Measurements from ENCODE around the gene IL18. TPM values are rescaled to one million over a fixed set of nuclear protein-coding genes. Genes with fewer than 3 reads are reported as not detected.

IL18 gene
- total and polyA plus RNA-seq, 2 of the 8 experiments (the other 6 are each of a cell fraction or from before 2014, with no cell fraction given): 0.29 to 0.84 TPM

- no peaks in the 10 kb centered on the region for H3K27me3 ChIP-seq (replicated peaks in 1 of 4; ENCODE audit: control insufficient read depth in 3 of 4, extremely low read depth in 1 of 4, insufficient read depth in 3 of 4, low read length in 3 of 4)
- H2BK15ac ChIP-seq (ENCODE audit: low read length): no peak overlapping the region
- no peaks in the 10 kb centered on the region for H3K79me2 ChIP-seq (ENCODE audit: control insufficient read depth in 1 of 2, insufficient read depth in 2 of 2, low read length in 2 of 2)
- no peak overlapping the region for H3K4me3 ChIP-seq (ENCODE audit: extremely low read depth in 1 of 4, insufficient read depth in 2 of 4, low read depth in 3 of 4, low read length in 4 of 4)
- ChIA-PET POLR2A (ENCODE audit: partially characterized antibody) (no interaction called here), CTCF (ENCODE audit: partially characterized antibody) (interaction anchor here (1.4 to 12.8 kb wide), 2 partner anchors 14 to 73 kb away, joined by 3 to 104 read pairs; no protein-coding TSS in a partner anchor)
- no peaks in the 10 kb centered on the region for H3K9me3 ChIP-seq (ENCODE audit: insufficient read depth in 2 of 2, low read depth in 1 of 2, low read length in 1 of 2)
- no peak overlapping the region for H3K4me2 ChIP-seq (ENCODE audit: insufficient read depth in 1 of 2, low read depth in 2 of 2, low read length in 2 of 2)
- H2BK20ac ChIP-seq (ENCODE audit: low read length): no peak overlapping the region
- no peak overlapping the region for H3K4ac ChIP-seq (replicated peaks; ENCODE audit: insufficient read length, low read depth, low read length)
- H4K20me1 ChIP-seq (replicated peaks in 1 of 2; ENCODE audit: control insufficient read depth in 1 of 2, insufficient read depth in 2 of 2, low read length in 2 of 2): peaks cover 0 to 2% of the 10 kb centered on the region in 2 experiments
- no peak overlapping the region for H2BK120ac ChIP-seq (replicated peaks; ENCODE audit: low read depth, low read length)
- no peak for DNase-seq (ENCODE audit: low read depth in 1 of 2, low spot score in 2 of 2)
- H3K4me1 ChIP-seq (replicated peaks in 1 of 4; ENCODE audit: control insufficient read depth in 3 of 4, insufficient read depth in 4 of 4, low read length in 3 of 4): no peaks in the 10 kb centered on the region
- no peak overlapping the region for H3K23ac ChIP-seq (ENCODE audit: insufficient read length)
- no peak overlapping the region for H4K8ac ChIP-seq (ENCODE audit: extremely low read depth, insufficient read depth, low read length)
- H2AFZ ChIP-seq (ENCODE audit: low read length): no peak overlapping the region
- H3K14ac ChIP-seq (ENCODE audit: insufficient read length): no peak overlapping the region
- H3K56ac ChIP-seq (replicated peaks; ENCODE audit: insufficient read length, low read depth, low read length): no peak overlapping the region
- H3K27ac ChIP-seq (ENCODE audit: low read depth, low read length): no peak overlapping the region
- no peak overlapping the region for H2AK5ac ChIP-seq (ENCODE audit: low read depth, low read length)
- no peak overlapping the region for H3K9ac ChIP-seq (replicated peaks in 1 of 4; ENCODE audit: extremely low read depth in 1 of 4, low read depth in 3 of 4, low read length in 3 of 4)
- no peak overlapping the region for H4K5ac ChIP-seq (ENCODE audit: insufficient read length, low read depth, low read length)
- H3K79me1 ChIP-seq (ENCODE audit: low read depth, low read length): no peaks in the 10 kb centered on the region
- 76% methylated on average over 2 of the region's 2 CpGs; no CpG with 5 or more reads in 1 of the 2 experiments for WGBS, 2 experiments (ENCODE audit: extremely low coverage in 1 of 2, insufficient coverage in 1 of 2, insufficient read length in 1 of 2, insufficient replicate concordance in 2 of 2, low coverage in 1 of 2, low lambda C conversion rate in 2 of 2, missing lambda C conversion rate in 1 of 2)
- no peak overlapping the region for H3K18ac ChIP-seq (ENCODE audit: extremely low read depth, low read length)
- no peaks in the 10 kb centered on the region for H3K23me2 ChIP-seq (ENCODE audit: low read depth, low read length)
- peaks cover 0 to 8% (median 1%) of the 10 kb centered on the region in 4 experiments; a peak in 2 of 8 replicates for H3K36me3 ChIP-seq (ENCODE audit: control insufficient read depth in 2 of 4, insufficient read depth in 4 of 4, low read length in 3 of 4)
- no peak for FAIRE-seq
- H2BK12ac ChIP-seq (ENCODE audit: low read depth, low read length): no peak overlapping the region
- H2BK5ac ChIP-seq (ENCODE audit: low read depth, low read length): no peak overlapping the region
- no peak overlapping the region for H4K91ac ChIP-seq (replicated peaks; ENCODE audit: insufficient read length, low read length)
- no peak for TF ChIP-seq BCL11A (IDR thresholded peaks at IDR 0.05; ENCODE audit: low read depth in 2 of 2, low read length in 2 of 2)
- no peak for TF ChIP-seq MAFK (IDR thresholded peaks at IDR 0.05; ENCODE audit: low read depth, low read length)
- no peak for TF ChIP-seq CHD2 (IDR thresholded peaks at IDR 0.05; ENCODE audit: low read length)
- no peak for TF ChIP-seq SP4 (IDR thresholded peaks at IDR 0.05; ENCODE audit: low read length)
- no peak for TF ChIP-seq YY1 (IDR thresholded peaks at IDR 0.05; ENCODE audit: low read depth, low read length)
- TF ChIP-seq USF2 (IDR thresholded peaks at IDR 0.05; ENCODE audit: low read length): no peak
- no peak for TF ChIP-seq RAD21 (IDR thresholded peaks at IDR 0.05 in 1 of 2, conservative IDR thresholded peaks at IDR 0.05 in 1 of 2; ENCODE audit: low read depth in 2 of 2, low read length in 2 of 2)
- no peak for TF ChIP-seq CTBP2 (IDR thresholded peaks at IDR 0.05; ENCODE audit: borderline replicate concordance, insufficient read depth, insufficient read length, low read length)
- TF ChIP-seq ZNF274 (IDR thresholded peaks at IDR 0.05; ENCODE audit: borderline replicate concordance, extremely low read depth, low read length): no peak
- TF ChIP-seq CBX5 (IDR thresholded peaks at IDR 0.05; ENCODE audit: low read depth, low read length): no peak
- no peak for TF ChIP-seq NANOG (IDR thresholded peaks at IDR 0.05; ENCODE audit: insufficient read depth, low read depth, low read length, poor library complexity, severe bottlenecking)
These were observed 63.4 kb downstream of the IL18 start for GRCh38 chr11:112100462-112100861.

Measured in H1 (cell line).